Kidney (tissue), 14 donors: ENCODE results near the gene TBC1D5. TPM values are rescaled to one million over a fixed set of nuclear protein-coding genes. Genes with fewer than 3 reads are reported as not detected.
A peak's percentile ranks its signal among the peaks of the same experiment; 100 is the strongest.

Source experiments
- DNase-seq, 5 donors: peaks; one replicate each; pipeline ENCODE4 v3.0.0-alpha.2; 2013 to 2020
- FAIRE-seq: peaks from 2 replicates; lab custom pipeline; 2012; peaks lifted over from hg19 to GRCh38; lab: Jason Lieb, UNC
- H3K27ac ChIP-seq, 2 donors: one replicate each; pipeline ENCODE4 v1.7.0; 2013; ENCODE audit warnings: low read depth in 2 of 2, low read length in 2 of 2, inconsistent platforms in 1 of 2
- H3K27me3 ChIP-seq: one replicate; pipeline ENCODE4 v1.7.1; 2013; ENCODE audit warnings: low read length, inconsistent platforms; ENCODE audit not compliant: control insufficient read depth, insufficient read depth
- H3K36me3 ChIP-seq, 3 donors: one replicate each; pipeline versions ENCODE4 v1.7.0 to v1.7.1; 2013; ENCODE audit warnings: low read length in 3 of 3, control low read depth in 1 of 3, inconsistent platforms in 1 of 3; ENCODE audit not compliant: insufficient read depth in 3 of 3, control insufficient read depth in 2 of 3
- H3K4me1 ChIP-seq, 3 donors: one replicate each; pipeline versions ENCODE4 v1.7.0 to v1.7.1; 2013; ENCODE audit warnings: low read length in 3 of 3, inconsistent platforms in 1 of 3, low read depth in 1 of 3; ENCODE audit not compliant: control insufficient read depth in 2 of 3, insufficient read depth in 2 of 3
- H3K4me3 ChIP-seq, 3 donors: one replicate each; pipeline versions ENCODE4 v1.7.0 to v1.8.1; 2013; ENCODE audit warnings: low read length in 3 of 3, control low read depth in 1 of 3, inconsistent platforms in 1 of 3
- H3K9ac ChIP-seq, 3 donors: one replicate each; pipeline versions ENCODE4 v1.7.0 to v1.7.1; 2013; ENCODE audit warnings: low read length in 3 of 3, control low read depth in 1 of 3, inconsistent platforms in 1 of 3
- H3K9me3 ChIP-seq, 3 donors: one replicate each; pipeline versions ENCODE4 v1.7.0 to v1.7.1; 2013; ENCODE audit warnings: low read length in 3 of 3, control low read depth in 1 of 3, inconsistent platforms in 1 of 3; ENCODE audit not compliant: control insufficient read depth in 2 of 3, insufficient read depth in 1 of 3
- intact Hi-C: fragments of 100-400 bp; cut with DNase I; formaldehyde crosslinking; loops from one replicate; pipeline ENCODE4 v1.11.1; 2022
- polyA plus RNA-seq: library from polyadenylated mRNA; stranded (reverse); fragments of 350-450 nt; fragmentation: Illumina TruSeq; extraction: RNeasy Lipid Tissue Mini Kit (QIAGEN cat#74804); gene quantifications from one replicate; pipeline ENCODE4 v1.2.3, GENCODE V29; 2014; ENCODE audit warnings: low read depth, low replicate concordance; ENCODE audit not compliant: insufficient read depth
- total RNA-seq: library from RNA; stranded (reverse); fragmentation: NEBNext Ultra II Directional; extraction: Animal tissue kit (Norgen Biotek cat#: 25700); gene quantifications from one replicate; pipeline ENCODE4 v1.2.1, GENCODE V29; 2021
- TF ChIP-seq, protein P1 (sequence below): IDR thresholded peaks from 3 replicates; pipeline ENCODE4 v1.5.1; 2012; ENCODE audit warnings: mild to moderate bottlenecking, moderate library complexity, borderline replicate concordance; ENCODE audit not compliant: insufficient read depth; ENCODE audit errors: extremely low read depth
- donor health status: control.
- donor health status: control.
- donor health status: control.
- donor health status: control.
- donor health status: control.
- donor health status: DM: yes; HTN: yes; CAD: no.
- donor health status: Normal renal cell carcinoma (clear cell type).

TBC1D5 gene
- total and polyA plus RNA-seq, 2 donors from 2014 or later = 9.7 to 77.7 TPM

DNA sequence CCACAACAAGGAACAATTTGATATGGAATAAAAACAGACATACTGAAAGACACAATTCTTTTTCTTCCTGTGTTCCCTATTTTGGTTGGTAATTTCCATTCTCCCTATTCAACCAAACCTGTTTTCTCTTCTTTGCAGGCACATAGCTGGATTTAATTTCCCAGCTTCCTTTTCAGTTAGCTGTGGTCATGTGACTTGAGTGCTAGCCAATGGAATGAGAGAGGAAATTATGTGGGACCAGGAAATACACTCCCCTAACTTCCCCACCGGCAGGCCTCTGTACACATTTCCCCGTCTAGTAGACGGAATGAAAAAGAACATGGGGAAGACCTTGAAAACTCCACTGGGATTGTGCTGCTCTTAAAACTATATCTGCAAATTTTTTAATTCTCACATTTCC, 351.6 kb downstream of the TBC1D5 start:
- H3K36me3 ChIP-seq = no peaks in the 10 kb centered on the region
- H3K27ac ChIP-seq = no peak overlapping the region
- no peaks in the 10 kb centered on the region for H3K27me3 ChIP-seq
- intact Hi-C loops = no loop called here
- DNase-seq (no peak), FAIRE-seq (no peak)
- H3K4me3 ChIP-seq = no peak overlapping the region
- H3K9me3 ChIP-seq = no peaks in the 10 kb centered on the region
- no peak overlapping the region for H3K9ac ChIP-seq
- TF ChIP-seq, protein P1, sequence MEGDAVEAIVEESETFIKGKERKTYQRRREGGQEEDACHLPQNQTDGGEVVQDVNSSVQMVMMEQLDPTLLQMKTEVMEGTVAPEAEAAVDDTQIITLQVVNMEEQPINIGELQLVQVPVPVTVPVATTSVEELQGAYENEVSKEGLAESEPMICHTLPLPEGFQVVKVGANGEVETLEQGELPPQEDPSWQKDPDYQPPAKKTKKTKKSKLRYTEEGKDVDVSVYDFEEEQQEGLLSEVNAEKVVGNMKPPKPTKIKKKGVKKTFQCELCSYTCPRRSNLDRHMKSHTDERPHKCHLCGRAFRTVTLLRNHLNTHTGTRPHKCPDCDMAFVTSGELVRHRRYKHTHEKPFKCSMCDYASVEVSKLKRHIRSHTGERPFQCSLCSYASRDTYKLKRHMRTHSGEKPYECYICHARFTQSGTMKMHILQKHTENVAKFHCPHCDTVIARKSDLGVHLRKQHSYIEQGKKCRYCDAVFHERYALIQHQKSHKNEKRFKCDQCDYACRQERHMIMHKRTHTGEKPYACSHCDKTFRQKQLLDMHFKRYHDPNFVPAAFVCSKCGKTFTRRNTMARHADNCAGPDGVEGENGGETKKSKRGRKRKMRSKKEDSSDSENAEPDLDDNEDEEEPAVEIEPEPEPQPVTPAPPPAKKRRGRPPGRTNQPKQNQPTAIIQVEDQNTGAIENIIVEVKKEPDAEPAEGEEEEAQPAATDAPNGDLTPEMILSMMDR = no peak
- H3K4me1 ChIP-seq = peaks cover 0 to 2% (median 2%) of the 10 kb centered on the region in 3 donors

DNA sequence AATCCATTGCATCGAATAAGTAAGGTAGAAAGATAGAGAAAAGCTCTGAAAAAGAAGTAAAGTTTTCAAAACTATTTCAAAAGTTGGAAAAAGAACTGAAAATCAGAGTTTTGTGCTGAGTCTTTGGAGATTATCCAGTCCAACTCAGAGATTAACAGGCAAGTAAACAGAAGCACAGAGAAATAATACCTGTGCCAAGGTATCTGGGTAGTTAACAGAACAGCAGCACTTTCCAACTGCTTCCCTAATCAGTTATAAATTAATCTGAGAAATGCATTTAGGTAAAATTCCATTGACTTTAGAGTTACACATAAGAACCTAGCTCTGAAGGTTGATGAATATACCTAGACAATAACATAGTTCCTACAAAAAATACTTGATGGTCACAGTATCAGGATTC, 355.3 kb downstream of the TBC1D5 start:
- Histone ChIP-seq H3K9ac (no peak overlapping the region), H3K36me3 (no peaks in the 10 kb centered on the region), H3K4me3 (peak overlapping the region in 2 of 3 donors; percentile 1 to 19), H3K27me3 (no peaks in the 10 kb centered on the region), H3K9me3 (no peaks in the 10 kb centered on the region), H3K4me1 (peaks cover 0 to 11% (median 2%) of the 10 kb centered on the region in 3 donors), H3K27ac (no peak overlapping the region)
- intact Hi-C loops = no loop called here
- TF ChIP-seq, protein P1 = no peak
- FAIRE-seq (peak; percentile 70), DNase-seq (no peak)

DNA sequence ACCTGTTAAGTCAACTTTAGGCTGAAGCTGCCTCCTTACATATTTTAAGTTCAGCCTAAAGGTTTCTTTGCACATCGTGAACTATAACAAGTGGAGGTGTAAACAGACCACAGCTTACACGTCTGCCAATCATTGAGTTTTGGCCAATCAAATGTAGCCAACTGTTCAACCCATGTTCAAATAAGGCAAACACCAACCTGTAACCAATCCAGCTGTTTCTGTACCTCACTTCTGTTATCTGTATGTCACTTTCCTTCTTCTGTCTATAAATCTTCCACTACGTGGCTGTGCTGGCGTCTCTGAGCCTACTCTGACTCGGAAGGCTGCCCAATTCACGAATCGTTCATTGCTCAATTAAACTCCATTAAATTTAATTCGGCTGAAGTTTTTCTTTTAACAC, 356.0 kb downstream of the TBC1D5 start:
- Histone ChIP-seq H3K9ac (no peak overlapping the region), H3K36me3 (no peaks in the 10 kb centered on the region), H3K27ac (peak overlapping the region in 1 of 2 donors; percentile 23), H3K9me3 (no peaks in the 10 kb centered on the region), H3K4me1 (peaks cover 0 to 11% (median 2%) of the 10 kb centered on the region in 3 donors), H3K27me3 (no peaks in the 10 kb centered on the region), H3K4me3 (peak overlapping the region in 1 of 3 donors; percentile 1)
- DNase-seq = no peak
- TF ChIP-seq, protein P1 = no peak
- no peak for FAIRE-seq
- intact Hi-C loops = no loop called here
